Retina (tissue), 1 donor: ENCODE measurements around the gene ANKS1A.
A peak's percentile ranks its signal among the peaks of the same experiment; 100 is the strongest.
"Not testable (repeated sequence)": the region's sequence is repeated elsewhere in the genome, so short reads cannot be mapped to it uniquely, and the experiment has no call there.

Experiments
- DNase-seq: peaks from one replicate; pipeline ENCODE4 v3.0.0-alpha.2; 2016

Gene ANKS1A

GRCh38 chr6:35087361-35088280 lies 198.6 kb downstream of the ANKS1A start:
- DNase-seq: no peak

- no peak for DNase-seq
Measured at GRCh38 chr6:35088281-35089215, 199.5 kb downstream of the ANKS1A start.

GRCh38 chr6:35089216-35089934 lies 200.3 kb downstream of the ANKS1A start:
- DNase-seq: no peak

GRCh38 chr6:35089935-35090505 lies 201.0 kb downstream of the ANKS1A start:
- DNase-seq: no peak

GRCh38 chr6:35090734-35091133 lies 201.7 kb downstream of the ANKS1A start:
- DNase-seq: no peak

GRCh38 chr6:35091346-35092083 lies 202.5 kb downstream of the ANKS1A start:
- no peak for DNase-seq

- no peak for DNase-seq
Measured at GRCh38 chr6:35092362-35093117, 203.5 kb downstream of the ANKS1A start.

- no peak for DNase-seq
Measured at GRCh38 chr6:35093118-35093445, 204.0 kb downstream of the ANKS1A start.

- DNase-seq: no peak
Measured at GRCh38 chr6:35093783-35094182, 204.7 kb downstream of the ANKS1A start.

- DNase-seq: no peak
Measured at GRCh38 chr6:35094183-35094582, 205.1 kb downstream of the ANKS1A start.

- DNase-seq: no peak
Measured at GRCh38 chr6:35096129-35096862, 207.2 kb downstream of the ANKS1A start.

GRCh38 chr6:35099116-35099515 lies 210.1 kb downstream of the ANKS1A start:
- DNase-seq: no peak

GRCh38 chr6:35105078-35105477 lies 216.0 kb downstream of the ANKS1A start:
- no peak for DNase-seq

GRCh38 chr6:35106061-35106460 lies 217.0 kb downstream of the ANKS1A start:
- DNase-seq: peak; percentile 34

GRCh38 chr6:35107208-35107607 lies 218.2 kb downstream of the ANKS1A start:
- not testable (repeated sequence) for DNase-seq

GRCh38 chr6:35107761-35108160 lies 218.7 kb downstream of the ANKS1A start:
- DNase-seq: not testable (repeated sequence)

GRCh38 chr6:35108309-35108885 lies 219.3 kb downstream of the ANKS1A start:
- DNase-seq: no peak

GRCh38 chr6:35120746-35121145 lies 231.7 kb downstream of the ANKS1A start:
- DNase-seq: no peak

GRCh38 chr6:35124356-35124755 lies 235.3 kb downstream of the ANKS1A start:
- no peak for DNase-seq

- DNase-seq: no peak
Measured at GRCh38 chr6:35128042-35128441, 239.0 kb downstream of the ANKS1A start.
